ENCODE measurements around the gene LRFN3. TPM values are rescaled to one million over a fixed set of nuclear protein-coding genes. Genes with fewer than 3 reads are reported as not detected.
"Not testable (repeated sequence)": the region's sequence is repeated elsewhere in the genome, so short reads cannot be mapped to it uniquely, and the experiment has no call there.

The LRFN3 gene
- total and polyA plus RNA-seq, 2 donors (not counting 1 experiment from before 2014, with no cell fraction given): 0.79 to 1.6 TPM

DNA sequence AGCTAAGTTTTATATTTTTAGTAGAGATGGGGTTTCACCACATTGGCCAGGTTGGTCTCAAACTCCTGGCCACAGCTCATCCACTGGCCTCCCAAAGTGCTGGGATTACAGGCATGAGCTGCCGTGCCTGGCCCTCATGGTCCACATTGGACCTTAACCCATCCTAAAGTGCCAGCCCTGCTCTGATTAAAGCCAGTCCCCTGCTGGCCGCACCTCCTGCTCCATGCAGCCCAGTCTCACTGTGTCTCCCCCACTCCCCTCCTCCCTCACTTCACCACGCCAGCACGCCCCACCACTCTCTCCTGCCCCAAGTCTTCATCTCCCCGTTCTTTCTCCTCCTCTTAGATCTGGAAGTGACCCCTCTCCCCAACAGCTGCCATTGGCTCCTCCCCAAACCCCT is 42.1 kb downstream of the LRFN3 start:
- ATAC-seq (ENCODE audit: low read depth): no peak
- no peak overlapping the region for H3K27ac Mint-ChIP-seq
- no peaks in the 10 kb centered on the region for H3K9me3 ChIP-seq (ENCODE audit: control extremely low read depth in 1 of 3, control insufficient read depth in 2 of 3, insufficient read depth in 1 of 3, low read length in 2 of 3)
- H3K36me3 ChIP-seq (replicated peaks in 1 of 2; ENCODE audit: control extremely low read depth in 1 of 2, control insufficient read depth in 1 of 2, extremely low read depth in 1 of 2, insufficient read depth in 2 of 2, low read length in 1 of 2): no peaks in the 10 kb centered on the region
- peaks cover 40% of the 10 kb centered on the region for H3K27me3 Mint-ChIP-seq
- H3K4me3 Mint-ChIP-seq: no peak overlapping the region
- no peak overlapping the region for H3K4me3 ChIP-seq (ENCODE audit: control extremely low read depth in 1 of 5, extremely low read depth in 1 of 5, insufficient read depth in 1 of 5, low read depth in 2 of 5, low read length in 4 of 5)
- H4K20me1 ChIP-seq (ENCODE audit: control insufficient read depth, insufficient read depth, low read length, poor library complexity, severe bottlenecking): no peaks in the 10 kb centered on the region
- no peaks in the 10 kb centered on the region for H3K9me3 Mint-ChIP-seq (ENCODE audit: insufficient read depth)
- no peaks in the 10 kb centered on the region for H3K4me1 Mint-ChIP-seq
- no peak overlapping the region for H3K9ac ChIP-seq (ENCODE audit: low read length)
- H3K4me2 ChIP-seq (replicated peaks; ENCODE audit: low read depth, low read length, poor library complexity, severe bottlenecking): no peak overlapping the region
- no peak overlapping the region for H2AFZ ChIP-seq (ENCODE audit: insufficient read depth, low read depth, low read length, poor library complexity, severe bottlenecking)
- no peak for DNase-seq
- POLR2A ChIA-PET: no interaction called here
- TF ChIP-seq, protein P1, sequence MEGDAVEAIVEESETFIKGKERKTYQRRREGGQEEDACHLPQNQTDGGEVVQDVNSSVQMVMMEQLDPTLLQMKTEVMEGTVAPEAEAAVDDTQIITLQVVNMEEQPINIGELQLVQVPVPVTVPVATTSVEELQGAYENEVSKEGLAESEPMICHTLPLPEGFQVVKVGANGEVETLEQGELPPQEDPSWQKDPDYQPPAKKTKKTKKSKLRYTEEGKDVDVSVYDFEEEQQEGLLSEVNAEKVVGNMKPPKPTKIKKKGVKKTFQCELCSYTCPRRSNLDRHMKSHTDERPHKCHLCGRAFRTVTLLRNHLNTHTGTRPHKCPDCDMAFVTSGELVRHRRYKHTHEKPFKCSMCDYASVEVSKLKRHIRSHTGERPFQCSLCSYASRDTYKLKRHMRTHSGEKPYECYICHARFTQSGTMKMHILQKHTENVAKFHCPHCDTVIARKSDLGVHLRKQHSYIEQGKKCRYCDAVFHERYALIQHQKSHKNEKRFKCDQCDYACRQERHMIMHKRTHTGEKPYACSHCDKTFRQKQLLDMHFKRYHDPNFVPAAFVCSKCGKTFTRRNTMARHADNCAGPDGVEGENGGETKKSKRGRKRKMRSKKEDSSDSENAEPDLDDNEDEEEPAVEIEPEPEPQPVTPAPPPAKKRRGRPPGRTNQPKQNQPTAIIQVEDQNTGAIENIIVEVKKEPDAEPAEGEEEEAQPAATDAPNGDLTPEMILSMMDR (IDR thresholded peaks at IDR 0.05): no peak
- no peak for TF ChIP-seq EZH2 (IDR thresholded peaks at IDR 0.05; ENCODE audit: borderline replicate concordance, insufficient read depth, low read depth, low read length, poor library complexity, severe bottlenecking)
- H3K27me3 ChIP-seq (replicated peaks in 1 of 4; ENCODE audit: control extremely low read depth in 1 of 4, control insufficient read depth in 3 of 4, insufficient read depth in 4 of 4, low read length in 3 of 4): peaks cover 0 to 14% (median 0%) of the 10 kb centered on the region in 4 experiments
- intact Hi-C loops (cut with micrococcal nuclease): no loop called here
- CTCF ChIA-PET: no interaction called here
- H3K27ac ChIP-seq (ENCODE audit: low read length in 2 of 2): no peak overlapping the region
- H3K4me1 ChIP-seq (ENCODE audit: control insufficient read depth in 2 of 2, insufficient read depth in 2 of 2, low read length in 2 of 2): no peaks in the 10 kb centered on the region
- 61% methylated on average over 5 of the region's 5 CpGs for WGBS (ENCODE audit: insufficient coverage)
- H3K79me2 ChIP-seq (ENCODE audit: control insufficient read depth, insufficient read depth, low read length): no peaks in the 10 kb centered on the region

DNA sequence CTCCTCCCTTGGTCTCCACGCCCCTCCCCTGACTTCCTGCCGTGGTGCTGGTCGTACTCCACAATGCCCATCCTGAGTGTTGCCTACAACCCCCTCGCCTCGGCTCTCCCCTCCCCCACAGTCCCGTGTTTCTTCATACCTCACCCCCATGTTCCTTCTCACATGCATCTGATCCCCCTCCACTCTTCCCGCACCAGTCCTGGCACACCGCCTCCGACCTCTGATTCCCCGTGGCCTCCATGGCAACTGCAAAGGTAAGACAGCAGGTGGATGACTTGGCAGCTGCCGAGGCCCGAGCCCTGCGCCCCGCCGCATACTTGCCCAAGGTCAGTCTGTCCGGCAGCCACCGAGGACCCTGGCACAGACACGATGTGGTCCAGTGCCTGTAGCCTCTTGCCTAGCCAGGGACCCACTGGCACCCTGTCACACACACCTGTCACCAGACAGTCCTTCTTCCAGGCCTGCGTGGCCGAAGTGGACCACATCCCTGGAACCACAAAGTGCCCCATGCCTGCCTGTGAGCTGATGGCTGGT is 42.7 kb downstream of the LRFN3 start:
- Mint-ChIP-seq H3K27ac (no peak overlapping the region), H3K27me3 (peaks cover 45% of the 10 kb centered on the region), H3K9me3 (ENCODE audit: insufficient read depth) (no peaks in the 10 kb centered on the region), H3K4me1 (no peaks in the 10 kb centered on the region), H3K4me3 (no peak overlapping the region)
- intact Hi-C loops (cut with micrococcal nuclease): no loop called here
- H4K20me1 ChIP-seq (ENCODE audit: control insufficient read depth, insufficient read depth, low read length, poor library complexity, severe bottlenecking): no peaks in the 10 kb centered on the region
- 62% methylated on average over 20 of the region's 20 CpGs for WGBS (ENCODE audit: insufficient coverage)
- H3K9ac ChIP-seq (ENCODE audit: low read length): no peak overlapping the region
- TF ChIP-seq, protein P1 (IDR thresholded peaks at IDR 0.05): no peak
- TF ChIP-seq EZH2 (IDR thresholded peaks at IDR 0.05; ENCODE audit: borderline replicate concordance, insufficient read depth, low read depth, low read length, poor library complexity, severe bottlenecking): no peak
- H3K36me3 ChIP-seq (replicated peaks in 1 of 2; ENCODE audit: control extremely low read depth in 1 of 2, control insufficient read depth in 1 of 2, extremely low read depth in 1 of 2, insufficient read depth in 2 of 2, low read length in 1 of 2): no peaks in the 10 kb centered on the region
- DNase-seq: no peak
- no peaks in the 10 kb centered on the region for H3K79me2 ChIP-seq (ENCODE audit: control insufficient read depth, insufficient read depth, low read length)
- H2AFZ ChIP-seq (ENCODE audit: insufficient read depth, low read depth, low read length, poor library complexity, severe bottlenecking): no peak overlapping the region
- no peaks in the 10 kb centered on the region for H3K9me3 ChIP-seq (ENCODE audit: control extremely low read depth in 1 of 3, control insufficient read depth in 2 of 3, insufficient read depth in 1 of 3, low read length in 2 of 3)
- POLR2A ChIA-PET: no interaction called here
- no peak overlapping the region for H3K4me2 ChIP-seq (replicated peaks; ENCODE audit: low read depth, low read length, poor library complexity, severe bottlenecking)
- no peaks in the 10 kb centered on the region for H3K4me1 ChIP-seq (ENCODE audit: control insufficient read depth in 2 of 2, insufficient read depth in 2 of 2, low read length in 2 of 2)
- no peak for ATAC-seq (ENCODE audit: low read depth)
- H3K27ac ChIP-seq (ENCODE audit: low read length in 2 of 2): no peak overlapping the region
- peaks cover 0 to 17% (median 0%) of the 10 kb centered on the region in 4 experiments for H3K27me3 ChIP-seq (replicated peaks in 1 of 4; ENCODE audit: control extremely low read depth in 1 of 4, control insufficient read depth in 3 of 4, insufficient read depth in 4 of 4, low read length in 3 of 4)
- H3K4me3 ChIP-seq (ENCODE audit: control extremely low read depth in 1 of 5, extremely low read depth in 1 of 5, insufficient read depth in 1 of 5, low read depth in 2 of 5, low read length in 4 of 5): no peak overlapping the region
- CTCF ChIA-PET: no interaction called here

- H3K27me3 ChIP-seq (replicated peaks in 1 of 4; ENCODE audit: control extremely low read depth in 1 of 4, control insufficient read depth in 3 of 4, insufficient read depth in 4 of 4, low read length in 3 of 4): peaks cover 0 to 19% (median 3%) of the 10 kb centered on the region in 4 experiments
- H2AFZ ChIP-seq (ENCODE audit: insufficient read depth, low read depth, low read length, poor library complexity, severe bottlenecking); H3K4me1 Mint-ChIP-seq; intact Hi-C loops (cut with micrococcal nuclease); POLR2A ChIA-PET; H3K36me3 ChIP-seq (replicated peaks in 1 of 2; ENCODE audit: control extremely low read depth in 1 of 2, control insufficient read depth in 1 of 2, extremely low read depth in 1 of 2, insufficient read depth in 2 of 2, low read length in 1 of 2); H4K20me1 ChIP-seq (ENCODE audit: control insufficient read depth, insufficient read depth, low read length, poor library complexity, severe bottlenecking); H3K9me3 ChIP-seq (ENCODE audit: control extremely low read depth in 1 of 3, control insufficient read depth in 2 of 3, insufficient read depth in 1 of 3, low read length in 2 of 3); H3K9ac ChIP-seq (ENCODE audit: low read length); ATAC-seq (ENCODE audit: low read depth); H3K4me1 ChIP-seq (ENCODE audit: control insufficient read depth in 2 of 2, insufficient read depth in 2 of 2, low read length in 2 of 2); H3K4me2 ChIP-seq (replicated peaks; ENCODE audit: low read depth, low read length, poor library complexity, severe bottlenecking); DNase-seq; H3K4me3 ChIP-seq (ENCODE audit: control extremely low read depth in 1 of 5, extremely low read depth in 1 of 5, insufficient read depth in 1 of 5, low read depth in 2 of 5, low read length in 4 of 5); H3K4me3 Mint-ChIP-seq; CTCF ChIA-PET; H3K27ac ChIP-seq (ENCODE audit: low read length in 2 of 2); H3K27ac Mint-ChIP-seq; H3K9me3 Mint-ChIP-seq (ENCODE audit: insufficient read depth); H3K79me2 ChIP-seq (ENCODE audit: control insufficient read depth, insufficient read depth, low read length): not testable (repeated sequence)
- peaks cover 57% of the 10 kb centered on the region for H3K27me3 Mint-ChIP-seq
- WGBS (ENCODE audit: insufficient coverage): 82% methylated on average over 4 of the region's 4 CpGs
Observed at GRCh38 chr19:35980997-35981396, 44.8 kb downstream of the LRFN3 start.
